Neural crest cell (in vitro differentiated cells): Measurements from ENCODE around the gene NINL. TPM values are rescaled to one million over a fixed set of nuclear protein-coding genes. Genes with fewer than 3 reads are reported as not detected.

Experiments used
- DNase-seq: peaks from one replicate; pipeline ENCODE4 v3.0.0; 2021; ENCODE audit warnings: low read depth, mixed read lengths, low spot score
- H3K27ac Mint-ChIP-seq: one replicate; pipeline ENCODE4 v1.8.0; 2021; ENCODE audit warnings: mild to moderate bottlenecking, mixed read lengths; ENCODE audit not compliant: unreplicated experiment
- H3K27me3 Mint-ChIP-seq: 2 replicates; pipeline ENCODE4 v1.8.0; 2021; ENCODE audit warnings: low read depth, mild to moderate bottlenecking, mixed read lengths
- H3K36me3 Mint-ChIP-seq: 2 replicates; pipeline ENCODE4 v1.8.0; 2021; ENCODE audit warnings: low read depth, mild to moderate bottlenecking, mixed read lengths
- H3K4me1 Mint-ChIP-seq: 2 replicates; pipeline ENCODE4 v1.8.0; 2021; ENCODE audit warnings: mixed read lengths
- H3K4me3 Mint-ChIP-seq: one replicate; pipeline ENCODE4 v1.8.0; 2021; ENCODE audit warnings: mild to moderate bottlenecking, mixed read lengths
- H3K9me3 Mint-ChIP-seq: 2 replicates; pipeline ENCODE4 v1.8.0; 2021; ENCODE audit warnings: mixed read lengths
- CTCF ChIP-seq: fragments of 200-600 bp; sonication (generic); conservative IDR thresholded peaks from 2 replicates; pipeline ENCODE4 v1.5.0; 2021; ENCODE audit warnings: antibody characterized with exemption, mild to moderate bottlenecking
- total RNA-seq: library from RNA; stranded (reverse); gene quantifications from 2 replicates; pipeline ENCODE4 v1.2.1, GENCODE V29; 2021

The NINL gene
- total RNA-seq, 1 donor from 2014 or later: 44.0 TPM

DNA sequence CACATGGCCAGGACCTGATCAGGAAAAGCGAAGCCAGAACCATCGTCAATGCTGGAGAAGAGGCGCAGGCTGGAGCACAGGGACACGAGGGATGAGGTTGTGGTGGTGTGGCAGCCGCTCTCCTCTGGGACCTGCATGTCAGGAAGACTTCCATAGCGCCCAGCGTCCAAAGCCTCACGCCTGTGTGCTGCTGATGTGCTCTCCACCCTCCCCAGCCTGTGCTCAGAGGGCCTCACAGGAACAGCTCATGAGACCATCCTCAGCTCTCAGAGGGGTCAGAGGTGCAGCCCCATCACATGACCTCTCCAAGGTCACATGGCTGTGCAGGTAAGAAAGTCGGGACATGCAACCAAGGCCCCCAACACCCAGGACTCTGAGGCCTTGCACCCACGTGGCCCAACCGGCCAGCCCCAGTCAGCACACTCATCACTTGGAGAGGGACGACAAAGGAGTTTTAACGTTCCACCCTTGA lies 84.4 kb downstream of the NINL start:
- TF ChIP-seq CTCF: no peak
- H3K27ac Mint-ChIP-seq: peak overlapping the region; percentile 6
- no peaks in the 10 kb centered on the region for H3K9me3 Mint-ChIP-seq
- H3K4me1 Mint-ChIP-seq: no peaks in the 10 kb centered on the region
- no peaks in the 10 kb centered on the region for H3K27me3 Mint-ChIP-seq
- peaks cover 20% of the 10 kb centered on the region for H3K36me3 Mint-ChIP-seq
- DNase-seq: no peak
- H3K4me3 Mint-ChIP-seq: peak overlapping the region; percentile 23

DNA sequence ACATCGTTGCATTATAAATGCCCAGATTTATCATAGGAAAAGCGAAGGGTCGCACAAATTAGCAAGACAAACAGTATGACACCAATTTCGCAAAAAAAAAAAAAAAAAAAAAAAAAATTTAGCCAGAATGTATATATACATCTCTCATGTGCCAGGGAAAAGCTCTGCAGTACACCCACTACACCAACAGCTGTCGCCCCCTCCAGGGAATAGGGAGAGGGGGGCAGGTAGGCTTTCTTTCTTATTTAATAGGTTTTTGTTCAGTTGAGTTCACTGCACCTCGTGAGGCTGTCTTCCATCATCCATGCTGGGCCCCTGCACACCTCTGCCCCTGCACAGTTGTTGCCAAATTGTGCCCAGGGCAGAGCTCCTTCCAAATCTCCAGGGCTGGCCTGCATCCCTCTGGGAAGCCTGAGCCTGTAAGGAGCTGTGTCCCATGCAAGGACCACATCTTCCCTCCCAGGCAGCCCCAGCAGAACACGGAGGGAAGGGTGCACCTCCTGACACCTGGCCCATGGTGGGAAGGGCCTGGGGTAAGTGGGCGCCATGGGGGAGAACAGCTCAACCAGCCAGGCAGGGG lies 85.4 kb downstream of the NINL start:
- no peak overlapping the region for H3K4me3 Mint-ChIP-seq
- peak overlapping the region; percentile 87 for H3K27ac Mint-ChIP-seq
- H3K36me3 Mint-ChIP-seq: peaks cover 14% of the 10 kb centered on the region
- no peak for DNase-seq
- no peak for TF ChIP-seq CTCF
- no peaks in the 10 kb centered on the region for H3K4me1 Mint-ChIP-seq
- no peaks in the 10 kb centered on the region for H3K9me3 Mint-ChIP-seq
- H3K27me3 Mint-ChIP-seq: no peaks in the 10 kb centered on the region

GRCh38 chr20:25499031-25499430 lies 86.3 kb downstream of the NINL start:
- Mint-ChIP-seq H3K27me3 (no peaks in the 10 kb centered on the region), H3K36me3 (peaks cover 11% of the 10 kb centered on the region), H3K9me3 (no peaks in the 10 kb centered on the region), H3K27ac (peak overlapping the region; percentile 87), H3K4me3 (no peak overlapping the region), H3K4me1 (no peaks in the 10 kb centered on the region)
- TF ChIP-seq CTCF: no peak
- DNase-seq: no peak

DNA sequence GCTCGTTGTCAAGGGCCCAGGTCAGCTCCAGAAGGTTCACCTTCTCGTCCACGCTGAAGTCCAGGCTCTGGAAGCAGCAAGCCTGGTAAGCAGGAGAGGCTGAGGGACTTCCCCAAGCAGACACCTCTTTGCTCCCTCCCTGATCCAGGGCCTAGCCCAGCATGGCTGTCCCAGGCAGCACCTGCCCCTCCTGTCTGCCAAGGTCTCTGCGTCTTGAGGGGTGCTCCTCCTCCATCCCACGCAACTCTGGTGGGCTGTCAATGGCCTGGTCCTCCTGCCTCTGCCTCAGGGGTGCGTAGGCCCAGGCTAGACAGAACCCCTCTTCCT lies 87.1 kb downstream of the NINL start:
- TF ChIP-seq CTCF: no peak
- peak overlapping the region; percentile 62 for H3K27ac Mint-ChIP-seq
- H3K9me3 Mint-ChIP-seq: no peaks in the 10 kb centered on the region
- no peak overlapping the region for H3K4me3 Mint-ChIP-seq
- no peaks in the 10 kb centered on the region for H3K27me3 Mint-ChIP-seq
- H3K4me1 Mint-ChIP-seq: no peaks in the 10 kb centered on the region
- peaks cover 8% of the 10 kb centered on the region for H3K36me3 Mint-ChIP-seq
- no peak for DNase-seq

DNA sequence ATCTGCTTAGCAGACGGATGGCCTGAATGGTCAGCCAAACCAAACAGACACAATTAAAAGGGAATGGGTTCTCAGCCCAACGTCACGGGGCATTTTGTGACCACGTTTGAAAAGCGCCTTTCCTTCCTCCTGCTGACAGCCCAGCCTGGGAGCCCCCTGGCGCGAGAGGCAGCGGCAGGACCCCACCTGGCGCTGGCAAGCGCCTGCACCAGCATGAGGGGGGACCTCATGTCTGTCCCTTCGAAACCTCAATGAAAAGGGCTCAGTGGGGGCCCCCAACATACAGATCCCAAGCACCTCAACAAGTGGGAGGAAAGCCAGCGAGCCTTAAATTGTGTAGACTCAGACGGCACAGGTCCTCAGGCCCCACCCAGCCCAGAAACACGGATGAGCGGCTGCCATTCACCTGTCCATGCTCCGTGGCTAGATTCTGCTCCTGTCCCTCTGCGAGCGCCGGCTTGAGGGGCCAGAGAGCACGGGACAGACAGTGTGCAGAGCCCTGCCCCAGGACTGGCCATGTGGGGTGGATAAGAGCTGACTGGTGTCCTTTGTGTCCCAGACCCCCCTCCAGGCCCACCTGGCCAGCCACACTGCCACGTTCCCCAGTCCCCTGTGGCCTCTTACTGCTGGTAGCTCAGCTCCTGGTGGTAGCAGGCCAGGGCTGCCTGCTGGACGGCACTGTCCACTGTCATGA lies 87.6 kb downstream of the NINL start:
- no peak for DNase-seq
- no peak for TF ChIP-seq CTCF

More for the DNA sequence above, 87.6 kb downstream of the NINL start:
- Mint-ChIP-seq H3K36me3 (peaks cover 7% of the 10 kb centered on the region), H3K27ac (no peak overlapping the region), H3K4me3 (no peak overlapping the region), H3K27me3 (no peaks in the 10 kb centered on the region), H3K9me3 (no peaks in the 10 kb centered on the region), H3K4me1 (no peaks in the 10 kb centered on the region)
